HCT116 (cell line): ENCODE measurements around the gene CENPS. TPM values are rescaled to one million over a fixed set of nuclear protein-coding genes. Genes with fewer than 3 reads are reported as not detected.

ENCODE experiments used
- ATAC-seq: fragments of 200-7000 bp; cut with Tn5 transposase; 2 replicates; pipeline ENCODE4 v1.9.1; 2020; ENCODE audit warnings: mild to moderate bottlenecking, moderate library complexity
- BruUV-seq: library from RNA; stranded (reverse); fragments of 400-500 nt; replicated peaks from 2 replicates; lab custom pipeline; 2021; lab: Mats Ljungman, UMichigan
- CTCF ChIA-PET: fragments of 300-600 bp; sonication (Branson Sonifier 250); formaldehyde crosslinking; loops from one replicate; lab custom pipeline; 2021; ENCODE audit warnings: antibody characterized with exemption; lab: Charles Lee
- POLR2A ChIA-PET: fragments of 300-600, 350-600 bp; sonication (Branson Sonifier 250); formaldehyde crosslinking; loops from one replicate; lab custom pipeline; 2021; ENCODE audit warnings: antibody characterized with exemption; lab: Charles Lee
- RAD21 ChIA-PET, 2 experiments: fragments of 300-600 bp; sonication (Branson Sonifier 250); formaldehyde crosslinking; loops; one replicate each; lab custom pipeline; 2023; ENCODE audit warnings: low total read pairs in 2 of 2; ENCODE audit not compliant: uncharacterized antibody in 2 of 2, unreplicated experiment in 2 of 2, low non-redundant PET in 1 of 2; lab: Charles Lee
- DNase-seq: peaks from one replicate; pipeline ENCODE4 v3.0.0-alpha.2; 2010; ENCODE audit warnings: low read depth, low spot score
- H2AFZ ChIP-seq: fragments of 200-600 bp; shearing (Covaris generic), sonication (generic); 2 replicates; pipeline ENCODE4 v1.6.1; 2017; ENCODE audit warnings: low read depth, mixed run types, mixed read lengths, antibody characterized with exemption, low read length; ENCODE audit not compliant: poor library complexity, severe bottlenecking
- H3K27ac ChIP-seq: 2 replicates; pipeline ENCODE4 v1.5.1; 2012; ENCODE audit warnings: low read depth, low read length
- H3K27me3 ChIP-seq: fragments of 200-600 bp; sonication (generic); 2 replicates; pipeline ENCODE4 v1.6.1; 2016; ENCODE audit warnings: mixed run types, low read length, mixed read lengths; ENCODE audit not compliant: insufficient read depth
- H3K36me3 ChIP-seq, 2 experiments: fragments of 200-500 bp in 1 of 2; fragments of 200-600 bp in 1 of 2; sonication (Bioruptor generic) in 1 of 2; sonication (generic) in 1 of 2; 2 replicates each; pipeline versions ENCODE4 v1.5.1 to v1.6.1; 2014 to 2016; ENCODE audit warnings: low read length in 2 of 2, inconsistent platforms in 1 of 2, mixed read lengths in 1 of 2, mixed run types in 1 of 2; ENCODE audit not compliant: insufficient read depth in 2 of 2, control insufficient read depth in 1 of 2
- H3K4me1 ChIP-seq, 2 experiments: fragments of 200-600 bp in 1 of 2; sonication (generic) in 1 of 2; 2 replicates each; pipeline versions ENCODE4 v1.5.1 to v1.6.1; 2012 to 2017; ENCODE audit warnings: low read length in 2 of 2, inconsistent platforms in 1 of 2, mild to moderate bottlenecking in 1 of 2, mixed read lengths in 1 of 2, mixed run types in 1 of 2, moderate library complexity in 1 of 2; ENCODE audit not compliant: insufficient read depth in 2 of 2, control insufficient read depth in 1 of 2
- H3K4me2 ChIP-seq: fragments of 200-600 bp; sonication (generic); 2 replicates; pipeline ENCODE4 v1.6.1; 2017; ENCODE audit warnings: mixed run types, low read length, mixed read lengths
- H3K4me3 ChIP-seq, 2 experiments: fragments of 200-600 bp in 1 of 2; sonication (generic) in 1 of 2; replicated peaks in 1 of 2; 2 replicates each; pipeline ENCODE4 v1.5.1; 2011 to 2016; ENCODE audit warnings: low read length in 2 of 2, control low read depth in 1 of 2, low read depth in 1 of 2, mild to moderate bottlenecking in 1 of 2, mixed read lengths in 1 of 2, mixed run types in 1 of 2
- H3K79me2 ChIP-seq: fragments of 200-600 bp; sonication (generic); 2 replicates; pipeline ENCODE4 v1.6.1; 2017; ENCODE audit warnings: mild to moderate bottlenecking, mixed run types, low read length, moderate library complexity, mixed read lengths; ENCODE audit not compliant: insufficient read depth
- H3K9ac ChIP-seq: fragments of 200-600 bp; sonication (generic); 2 replicates; pipeline ENCODE4 v1.6.1; 2016; ENCODE audit warnings: low read length, mixed read lengths
- H3K9me2 ChIP-seq: fragments of 200-600 bp; sonication (generic), shearing (Covaris generic); 2 replicates; pipeline ENCODE4 v1.6.1; 2017; ENCODE audit warnings: mixed run types, mild to moderate bottlenecking, moderate library complexity; ENCODE audit not compliant: insufficient read depth
- H3K9me3 ChIP-seq, 2 experiments: fragments of 200-500 bp in 1 of 2; fragments of 200-600 bp in 1 of 2; sonication (Bioruptor generic) in 1 of 2; sonication (generic) in 1 of 2; 2 replicates each; pipeline ENCODE4 v1.6.1; 2014 to 2017; ENCODE audit warnings: low read length in 2 of 2, mixed read lengths in 2 of 2, inconsistent platforms in 1 of 2, low read depth in 1 of 2, mild to moderate bottlenecking in 1 of 2, mixed run types in 1 of 2, moderate library complexity in 1 of 2; ENCODE audit not compliant: control insufficient read depth in 1 of 2, insufficient read depth in 1 of 2
- H4K20me1 ChIP-seq: fragments of 200-600 bp; sonication (generic), shearing (Covaris generic); 2 replicates; pipeline ENCODE4 v1.6.1; 2017; ENCODE audit warnings: mixed run types, mild to moderate bottlenecking, moderate library complexity; ENCODE audit not compliant: insufficient read depth
- CBX3 ChIP-seq: IDR thresholded peaks from 2 replicates; pipeline ENCODE4 v1.6.1; 2012; ENCODE audit warnings: low read depth
- FOSL1 ChIP-seq: IDR thresholded peaks from 2 replicates; pipeline ENCODE4 v1.6.1; 2012; ENCODE audit warnings: low read depth
- JUND ChIP-seq: IDR thresholded peaks from 2 replicates; pipeline ENCODE4 v1.6.1; 2012
- SIN3A ChIP-seq: IDR thresholded peaks from 2 replicates; pipeline ENCODE4 v1.6.1; 2012; ENCODE audit warnings: low read depth
- SRF ChIP-seq: IDR thresholded peaks from 2 replicates; pipeline ENCODE4 v1.6.1; 2012; ENCODE audit warnings: low read depth
- TCF7L2 ChIP-seq: IDR thresholded peaks from 2 replicates; pipeline ENCODE4 v1.7.0; 2011; ENCODE audit warnings: borderline replicate concordance, inconsistent platforms; ENCODE audit not compliant: insufficient read depth, insufficient read length; ENCODE audit errors: extremely low read depth
- intact Hi-C: fragments of 100-400 bp; cut with micrococcal nuclease; formaldehyde crosslinking; loops from 2 replicates; pipeline ENCODE4 v1.10.0; 2022
- total RNA-seq: library from RNA; stranded (reverse); gene quantifications from one replicate; pipeline ENCODE4 v1.2.1, GENCODE V29; 2021; ENCODE audit not compliant: unreplicated experiment
- TF ChIP-seq, protein P1 (sequence below): IDR thresholded peaks from 2 replicates; pipeline ENCODE4 v1.6.1; 2012
- TF ChIP-seq, protein P2 (sequence below): IDR thresholded peaks from 2 replicates; pipeline ENCODE4 v1.6.1; 2011; ENCODE audit warnings: mild to moderate bottlenecking, low read length, moderate library complexity; ENCODE audit not compliant: insufficient replicate concordance; ENCODE audit errors: extremely low read depth

Gene CENPS
- total RNA-seq, 1 experiment from 2014 or later: 21.9 TPM

GRCh38 chr1:10484521-10484920 is 54.3 kb downstream of the CENPS start:
- intact Hi-C loops: no loop called here
- no peak overlapping the region for H2AFZ ChIP-seq
- TF ChIP-seq, protein P1, sequence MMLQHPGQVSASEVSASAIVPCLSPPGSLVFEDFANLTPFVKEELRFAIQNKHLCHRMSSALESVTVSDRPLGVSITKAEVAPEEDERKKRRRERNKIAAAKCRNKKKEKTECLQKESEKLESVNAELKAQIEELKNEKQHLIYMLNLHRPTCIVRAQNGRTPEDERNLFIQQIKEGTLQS: no peak
- TF ChIP-seq CBX3: no peak
- H4K20me1 ChIP-seq: no peaks in the 10 kb centered on the region
- H3K9ac ChIP-seq: no peak overlapping the region
- no TSS peak for BruUV-seq
- H3K9me2 ChIP-seq: no peaks in the 10 kb centered on the region
- ATAC-seq: no peak
- no peak for DNase-seq
- no peak overlapping the region for H3K27ac ChIP-seq
- peaks cover 96% of the 10 kb centered on the region for H3K79me2 ChIP-seq
- no peaks in the 10 kb centered on the region for H3K36me3 ChIP-seq
- H3K27me3 ChIP-seq: no peaks in the 10 kb centered on the region
- H3K9me3 ChIP-seq: no peaks in the 10 kb centered on the region
- H3K4me2 ChIP-seq: no peak overlapping the region
- ChIA-PET RAD21 (no interaction called here), POLR2A (no interaction called here), CTCF (interaction anchor here (1.3 to 2.0 kb wide), 2 partner anchors 10 to 23 kb away, joined by 3 to 13 read pairs; no protein-coding TSS in a partner anchor)
- H3K4me3 ChIP-seq: no peak overlapping the region
- no peaks in the 10 kb centered on the region for H3K4me1 ChIP-seq

GRCh38 chr1:10489291-10490055 is 59.2 kb downstream of the CENPS start:
- CTCF ChIA-PET: no interaction called here

More at GRCh38 chr1:10489291-10490055, 59.2 kb downstream of the CENPS start:
- POLR2A ChIA-PET: no interaction called here
- Histone ChIP-seq H3K27ac (no peak overlapping the region), H3K9ac (no peak overlapping the region), H3K9me3 (no peaks in the 10 kb centered on the region), H3K4me3 (no peak overlapping the region), H3K4me2 (no peak overlapping the region), H3K79me2 (peaks cover 97% of the 10 kb centered on the region), H3K27me3 (no peaks in the 10 kb centered on the region), H2AFZ (no peak overlapping the region), H3K36me3 (no peaks in the 10 kb centered on the region), H3K9me2 (no peaks in the 10 kb centered on the region), H4K20me1 (no peaks in the 10 kb centered on the region), H3K4me1 (peaks cover 0 to 2% of the 10 kb centered on the region in 2 experiments; a peak in 2 of 4 replicates)
- DNase-seq (no peak), ATAC-seq (no peak)
- RAD21 ChIA-PET: no interaction called here
- no TSS peak for BruUV-seq
- TF ChIP-seq TCF7L2 (no peak), JUND (no peak), SIN3A (no peak), SRF (no peak), FOSL1 (no peak)
- TF ChIP-seq, protein P2, sequence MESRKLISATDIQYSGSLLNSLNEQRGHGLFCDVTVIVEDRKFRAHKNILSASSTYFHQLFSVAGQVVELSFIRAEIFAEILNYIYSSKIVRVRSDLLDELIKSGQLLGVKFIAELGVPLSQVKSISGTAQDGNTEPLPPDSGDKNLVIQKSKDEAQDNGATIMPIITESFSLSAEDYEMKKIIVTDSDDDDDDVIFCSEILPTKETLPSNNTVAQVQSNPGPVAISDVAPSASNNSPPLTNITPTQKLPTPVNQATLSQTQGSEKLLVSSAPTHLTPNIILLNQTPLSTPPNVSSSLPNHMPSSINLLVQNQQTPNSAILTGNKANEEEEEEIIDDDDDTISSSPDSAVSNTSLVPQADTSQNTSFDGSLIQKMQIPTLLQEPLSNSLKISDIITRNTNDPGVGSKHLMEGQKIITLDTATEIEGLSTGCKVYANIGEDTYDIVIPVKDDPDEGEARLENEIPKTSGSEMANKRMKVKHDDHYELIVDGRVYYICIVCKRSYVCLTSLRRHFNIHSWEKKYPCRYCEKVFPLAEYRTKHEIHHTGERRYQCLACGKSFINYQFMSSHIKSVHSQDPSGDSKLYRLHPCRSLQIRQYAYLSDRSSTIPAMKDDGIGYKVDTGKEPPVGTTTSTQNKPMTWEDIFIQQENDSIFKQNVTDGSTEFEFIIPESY: no peak
- intact Hi-C loops: no loop called here
